Brain pericyte (primary cell): ENCODE results near the gene PRIMPOL.
A peak's percentile ranks its signal among the peaks of the same experiment; 100 is the strongest.
"Not testable (repeated sequence)": the region's sequence is repeated elsewhere in the genome, so short reads cannot be mapped to it uniquely, and the experiment has no call there.

ENCODE experiments used
- DNase-seq: peaks from one replicate; pipeline ENCODE4 v3.0.0-alpha.2; 2012; ENCODE audit warnings: low read depth, low spot score

Gene PRIMPOL

GRCh38 chr4:184649026-184649970 lies at the start of gene PRIMPOL, which contains the start of gene CASP3:
TSS of gene PRIMPOL (plus strand) at chr4:184649738. CDS start at chr4:184657141, 7,403 bp downstream.
TSS of gene CASP3 (minus strand) at chr4:184649447. CDS start at chr4:184638453, 10,994 bp downstream.
- peak; percentile 50 for DNase-seq

GRCh38 chr4:184600982-184601381 lies 48.6 kb upstream of the PRIMPOL start:
- DNase-seq, result not testable (repeated sequence)

- DNase-seq, result not testable (repeated sequence)
Observed at GRCh38 chr4:184602857-184603256, 46.7 kb upstream of the PRIMPOL start.

- DNase-seq, result not testable (repeated sequence)
Observed at GRCh38 chr4:184607429-184607828, 42.1 kb upstream of the PRIMPOL start.

GRCh38 chr4:184612074-184612473 lies 37.5 kb upstream of the PRIMPOL start:
- DNase-seq, result no peak

- DNase-seq, result no peak
Observed at GRCh38 chr4:184613405-184613804, 36.1 kb upstream of the PRIMPOL start.

GRCh38 chr4:184614509-184614908 lies 35.0 kb upstream of the PRIMPOL start:
- no peak for DNase-seq

- not testable (repeated sequence) for DNase-seq
Observed at GRCh38 chr4:184616168-184616567, 33.4 kb upstream of the PRIMPOL start.

- no peak for DNase-seq
Observed at GRCh38 chr4:184616633-184617551, 32.6 kb upstream of the PRIMPOL start.

GRCh38 chr4:184617600-184618196 lies 31.8 kb upstream of the PRIMPOL start:
- DNase-seq, result no peak

- DNase-seq, result no peak
Observed at GRCh38 chr4:184620212-184620867, 29.2 kb upstream of the PRIMPOL start.

GRCh38 chr4:184621518-184621917 lies 28.0 kb upstream of the PRIMPOL start:
- no peak for DNase-seq

- DNase-seq, result not testable (repeated sequence)
Observed at GRCh38 chr4:184624504-184624903, 25.0 kb upstream of the PRIMPOL start.

GRCh38 chr4:184624972-184625554 lies 24.5 kb upstream of the PRIMPOL start:
- no peak for DNase-seq

- DNase-seq, result not testable (repeated sequence)
Observed at GRCh38 chr4:184625783-184626596, 23.5 kb upstream of the PRIMPOL start.

GRCh38 chr4:184628103-184628502 lies 21.4 kb upstream of the PRIMPOL start:
- no peak for DNase-seq

- DNase-seq, result no peak
Observed at GRCh38 chr4:184632842-184633241, 16.7 kb upstream of the PRIMPOL start.

- no peak for DNase-seq
Observed at GRCh38 chr4:184635381-184635780, 14.2 kb upstream of the PRIMPOL start.

GRCh38 chr4:184636144-184636543 lies 13.4 kb upstream of the PRIMPOL start:
- DNase-seq, result no peak

GRCh38 chr4:184636897-184637296 lies 12.6 kb upstream of the PRIMPOL start:
- no peak for DNase-seq
